Peyer's patch (tissue), 4 donors: ENCODE data around the gene WIPF3.

Experiments used
- POLR2A ChIP-seq, 2 donors: fragments of 450-650 bp; IDR thresholded peaks; one replicate each; pipeline ENCODE4 v1.5.1; 2017; ENCODE audit warnings: antibody characterized with exemption in 2 of 2, mild to moderate bottlenecking in 2 of 2, moderate library complexity in 2 of 2
- TF ChIP-seq, protein P1 (sequence below), 6 experiments: fragments of 450-650 bp in 4 of 6; fragments of 200-600 bp in 2 of 6; sonication (generic) in 1 of 6; IDR thresholded peaks; one replicate each; pipeline ENCODE4 v1.5.1; 2017 to 2019; ENCODE audit warnings: antibody characterized with exemption in 6 of 6, mild to moderate bottlenecking in 3 of 6, moderate library complexity in 1 of 6

DNA sequence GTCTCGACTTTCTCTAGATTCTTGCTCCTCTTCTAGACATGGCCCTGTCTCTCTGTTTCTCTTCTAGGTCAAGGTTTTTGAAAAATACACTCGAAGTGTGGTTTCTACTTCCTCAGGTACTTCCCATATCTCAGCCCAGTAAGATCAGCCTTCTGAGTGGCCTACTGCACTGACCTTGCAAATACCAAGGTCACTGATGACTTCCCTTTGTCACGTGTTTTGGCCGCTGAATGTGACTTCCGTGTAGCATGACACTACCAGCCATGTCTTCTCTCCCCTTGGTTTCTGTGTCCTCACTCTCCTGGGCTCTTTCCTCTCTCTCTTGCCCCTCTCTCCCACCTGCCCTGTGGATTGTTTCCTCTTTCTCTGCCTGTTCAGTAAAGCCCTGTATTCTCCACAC lies 7.9 kb upstream of the WIPF3 start:
- TF ChIP-seq, protein P1, sequence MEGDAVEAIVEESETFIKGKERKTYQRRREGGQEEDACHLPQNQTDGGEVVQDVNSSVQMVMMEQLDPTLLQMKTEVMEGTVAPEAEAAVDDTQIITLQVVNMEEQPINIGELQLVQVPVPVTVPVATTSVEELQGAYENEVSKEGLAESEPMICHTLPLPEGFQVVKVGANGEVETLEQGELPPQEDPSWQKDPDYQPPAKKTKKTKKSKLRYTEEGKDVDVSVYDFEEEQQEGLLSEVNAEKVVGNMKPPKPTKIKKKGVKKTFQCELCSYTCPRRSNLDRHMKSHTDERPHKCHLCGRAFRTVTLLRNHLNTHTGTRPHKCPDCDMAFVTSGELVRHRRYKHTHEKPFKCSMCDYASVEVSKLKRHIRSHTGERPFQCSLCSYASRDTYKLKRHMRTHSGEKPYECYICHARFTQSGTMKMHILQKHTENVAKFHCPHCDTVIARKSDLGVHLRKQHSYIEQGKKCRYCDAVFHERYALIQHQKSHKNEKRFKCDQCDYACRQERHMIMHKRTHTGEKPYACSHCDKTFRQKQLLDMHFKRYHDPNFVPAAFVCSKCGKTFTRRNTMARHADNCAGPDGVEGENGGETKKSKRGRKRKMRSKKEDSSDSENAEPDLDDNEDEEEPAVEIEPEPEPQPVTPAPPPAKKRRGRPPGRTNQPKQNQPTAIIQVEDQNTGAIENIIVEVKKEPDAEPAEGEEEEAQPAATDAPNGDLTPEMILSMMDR (IDR thresholded peaks at IDR 0.05), result no peak
- TF ChIP-seq POLR2A (IDR thresholded peaks at IDR 0.05), result no peak
